Liver (tissue), 9 donors: ENCODE results near the gene FHOD1. TPM values are rescaled to one million over a fixed set of nuclear protein-coding genes. Genes with fewer than 3 reads are reported as not detected.

Experiments
- DNase-seq: peaks from one replicate; pipeline ENCODE4 v3.0.0-alpha.2; 2017; ENCODE audit warnings: low spot score
- H3K27ac ChIP-seq, 2 donors: one replicate each; pipeline ENCODE4 v1.7.0; 2013; ENCODE audit warnings: inconsistent platforms in 2 of 2, low read length in 2 of 2, control low read depth in 1 of 2, low read depth in 1 of 2, mild to moderate bottlenecking in 1 of 2
- H3K27me3 ChIP-seq, 4 donors: one replicate each; pipeline versions ENCODE4 v1.6.1 to v1.7.0; 2013; ENCODE audit warnings: low read length in 3 of 4, inconsistent platforms in 1 of 4, mild to moderate bottlenecking in 1 of 4, moderate library complexity in 1 of 4; ENCODE audit not compliant: control insufficient read depth in 4 of 4, insufficient read depth in 4 of 4
- H3K36me3 ChIP-seq, 4 donors: one replicate each; pipeline versions ENCODE4 v1.6.1 to v1.7.0; 2013; ENCODE audit warnings: low read length in 3 of 4, mild to moderate bottlenecking in 3 of 4, low read depth in 1 of 4, moderate library complexity in 1 of 4; ENCODE audit not compliant: control insufficient read depth in 4 of 4, insufficient read depth in 3 of 4
- H3K4me1 ChIP-seq, 4 donors: one replicate each; pipeline versions ENCODE4 v1.6.1 to v1.7.0; 2013; ENCODE audit warnings: low read length in 3 of 4, mild to moderate bottlenecking in 3 of 4, moderate library complexity in 1 of 4; ENCODE audit not compliant: control insufficient read depth in 4 of 4, insufficient read depth in 4 of 4
- H3K4me3 ChIP-seq, 3 donors: one replicate each; pipeline versions ENCODE4 v1.6.1 to v1.7.0; 2013; ENCODE audit warnings: low read length in 3 of 3, control low read depth in 1 of 3, low read depth in 1 of 3, mild to moderate bottlenecking in 1 of 3
- H3K9ac ChIP-seq, 2 donors: one replicate each; pipeline ENCODE4 v1.7.0; 2013; ENCODE audit warnings: low read length in 2 of 2, mild to moderate bottlenecking in 2 of 2, moderate library complexity in 2 of 2, control low read depth in 1 of 2, low read depth in 1 of 2
- H3K9me3 ChIP-seq, 4 donors: one replicate each; pipeline versions ENCODE4 v1.6.1 to v1.7.0; 2013; ENCODE audit warnings: low read length in 3 of 4; ENCODE audit not compliant: control insufficient read depth in 4 of 4
- EGR1 ChIP-seq, 2 donors: IDR thresholded peaks; 2 replicates each; pipeline ENCODE4 v1.6.1; 2016 to 2018; ENCODE audit warnings: antibody characterized with exemption in 2 of 2, low read depth in 2 of 2
- FOXA1 ChIP-seq: IDR thresholded peaks from 2 replicates; pipeline ENCODE4 v1.6.1; 2016; ENCODE audit warnings: antibody characterized with exemption
- FOXA2 ChIP-seq: IDR thresholded peaks from 2 replicates; pipeline ENCODE4 v1.6.1; 2016; ENCODE audit warnings: antibody characterized with exemption
- GABPA ChIP-seq, 2 donors: IDR thresholded peaks in 1 of 2; conservative IDR thresholded peaks in 1 of 2; 2 replicates each; pipeline ENCODE4 v1.6.1; 2016; ENCODE audit warnings: antibody characterized with exemption in 2 of 2, mild to moderate bottlenecking in 1 of 2, moderate library complexity in 1 of 2
- HNF4A ChIP-seq, 2 donors: conservative IDR thresholded peaks; 2 replicates each; pipeline ENCODE4 v1.6.1; 2016; ENCODE audit warnings: antibody characterized with exemption in 2 of 2, mild to moderate bottlenecking in 2 of 2
- HNF4G ChIP-seq: IDR thresholded peaks from 2 replicates; pipeline ENCODE4 v1.6.1; 2016; ENCODE audit warnings: antibody characterized with exemption
- JUND ChIP-seq, 2 donors: IDR thresholded peaks; 2 replicates each; pipeline ENCODE4 v1.6.1; 2016; ENCODE audit warnings: antibody characterized with exemption in 2 of 2
- NR2F2 ChIP-seq: IDR thresholded peaks from 2 replicates; pipeline ENCODE4 v1.6.1; 2016; ENCODE audit warnings: antibody characterized with exemption
- RAD21 ChIP-seq, 2 donors: IDR thresholded peaks; 2 replicates each; pipeline ENCODE4 v1.6.1; 2016; ENCODE audit warnings: antibody characterized with exemption in 2 of 2, mild to moderate bottlenecking in 2 of 2
- RXRA ChIP-seq, 2 donors: IDR thresholded peaks; 2 replicates each; pipeline ENCODE4 v1.6.1; 2017 to 2018; ENCODE audit warnings: antibody characterized with exemption in 2 of 2, mild to moderate bottlenecking in 1 of 2
- SP1 ChIP-seq: IDR thresholded peaks from 2 replicates; pipeline ENCODE4 v1.6.1; 2018; ENCODE audit warnings: antibody characterized with exemption, mild to moderate bottlenecking
- TAF1 ChIP-seq: conservative IDR thresholded peaks from 2 replicates; pipeline ENCODE4 v1.6.1; 2016; ENCODE audit warnings: antibody characterized with exemption, mild to moderate bottlenecking
- YY1 ChIP-seq: IDR thresholded peaks from 2 replicates; pipeline ENCODE4 v1.6.1; 2016; ENCODE audit warnings: antibody characterized with exemption, mild to moderate bottlenecking
- whole genome bisulfite sequencing: extraction: QIAGEN DNeasy Blood & Tissue Kit; methylation state at CpG from one replicate; pipeline ENCODE4 v1.1.7; 2013; 5-methylcytosine and 5-hydroxymethylcytosine counted together
- polyA plus RNA-seq, 2 donors: library from polyadenylated mRNA; stranded (reverse) in 1 of 2; unstranded in 1 of 2; fragments of 200-250 nt in 1 of 2; fragments of >200 nt in 1 of 2; fragmentation: Nextera tagmentation in 1 of 2; extraction: Ambion mirVana in 1 of 2; gene quantifications; one replicate each; pipeline versions ENCODE4 v1.2.1 to v1.2.3, GENCODE V29; 2013 to 2015
- total RNA-seq, 2 donors: library from RNA; depleted of rRNA; stranded (reverse); fragments of >200 nt; gene quantifications; one replicate each; pipeline ENCODE4 v1.2.3, GENCODE V29; 2014
- TF ChIP-seq, protein P1 (sequence below): IDR thresholded peaks from 2 replicates; pipeline ENCODE4 v1.6.1; 2016; ENCODE audit warnings: antibody characterized with exemption, mild to moderate bottlenecking
- TF ChIP-seq, protein P2 (sequence below): IDR thresholded peaks from 2 replicates; pipeline ENCODE4 v1.6.1; 2016; ENCODE audit warnings: antibody characterized with exemption
- TF ChIP-seq, protein P3 (sequence below): fragments of 150-350 bp; IDR thresholded peaks from 2 replicates; pipeline ENCODE4 v1.5.1; 2017; ENCODE audit warnings: improper control_type of control experiment, low read depth, low read length; ENCODE audit not compliant: missing input control
- TF ChIP-seq, protein P4 (sequence below): IDR thresholded peaks from 2 replicates; pipeline ENCODE4 v1.6.1; 2016; ENCODE audit warnings: antibody characterized with exemption
- TF ChIP-seq, protein P5 (sequence below): IDR thresholded peaks from 2 replicates; pipeline ENCODE4 v1.6.1; 2016; ENCODE audit warnings: antibody characterized with exemption
- donor health status: healthy.
- donor health status: healthy.
- donor health status: healthy.
- donor health status: healthy.
- donor health status: healthy.

Gene FHOD1
- total and polyA plus RNA-seq, 4 donors = 2.2 to 6.4 (median 4.1) TPM

DNA sequence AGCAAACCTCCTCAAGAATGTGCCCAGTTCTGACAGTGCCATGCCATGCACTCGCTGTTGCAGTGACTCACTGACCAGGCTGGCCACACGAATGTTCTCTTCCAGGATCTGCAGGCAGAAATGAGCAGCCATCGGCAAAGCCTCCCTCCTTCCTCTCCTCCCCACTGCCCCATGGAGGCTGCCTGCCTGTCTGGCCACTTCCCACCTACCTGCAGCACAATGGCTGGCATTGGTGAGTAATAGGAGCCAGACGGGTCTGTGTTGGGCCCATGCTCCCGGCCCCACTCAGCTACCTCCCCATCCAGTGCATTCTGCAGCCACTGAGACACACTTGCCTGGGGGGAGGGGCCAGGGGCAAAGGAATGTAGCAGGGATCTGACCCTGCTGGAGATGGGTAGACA is 60.7 kb downstream of the FHOD1 start:
- Histone ChIP-seq H3K4me3 (no peak overlapping the region), H3K9me3 (no peaks in the 10 kb centered on the region), H3K4me1 (peaks cover 8 to 31% (median 21%) of the 10 kb centered on the region in 4 donors), H3K27me3 (no peaks in the 10 kb centered on the region), H3K27ac (no peak overlapping the region), H3K9ac (no peak overlapping the region), H3K36me3 (no peaks in the 10 kb centered on the region)
- DNase-seq = no peak
- 60% methylated on average over 5 of the region's 5 CpGs for WGBS
- TF ChIP-seq, protein P1, sequence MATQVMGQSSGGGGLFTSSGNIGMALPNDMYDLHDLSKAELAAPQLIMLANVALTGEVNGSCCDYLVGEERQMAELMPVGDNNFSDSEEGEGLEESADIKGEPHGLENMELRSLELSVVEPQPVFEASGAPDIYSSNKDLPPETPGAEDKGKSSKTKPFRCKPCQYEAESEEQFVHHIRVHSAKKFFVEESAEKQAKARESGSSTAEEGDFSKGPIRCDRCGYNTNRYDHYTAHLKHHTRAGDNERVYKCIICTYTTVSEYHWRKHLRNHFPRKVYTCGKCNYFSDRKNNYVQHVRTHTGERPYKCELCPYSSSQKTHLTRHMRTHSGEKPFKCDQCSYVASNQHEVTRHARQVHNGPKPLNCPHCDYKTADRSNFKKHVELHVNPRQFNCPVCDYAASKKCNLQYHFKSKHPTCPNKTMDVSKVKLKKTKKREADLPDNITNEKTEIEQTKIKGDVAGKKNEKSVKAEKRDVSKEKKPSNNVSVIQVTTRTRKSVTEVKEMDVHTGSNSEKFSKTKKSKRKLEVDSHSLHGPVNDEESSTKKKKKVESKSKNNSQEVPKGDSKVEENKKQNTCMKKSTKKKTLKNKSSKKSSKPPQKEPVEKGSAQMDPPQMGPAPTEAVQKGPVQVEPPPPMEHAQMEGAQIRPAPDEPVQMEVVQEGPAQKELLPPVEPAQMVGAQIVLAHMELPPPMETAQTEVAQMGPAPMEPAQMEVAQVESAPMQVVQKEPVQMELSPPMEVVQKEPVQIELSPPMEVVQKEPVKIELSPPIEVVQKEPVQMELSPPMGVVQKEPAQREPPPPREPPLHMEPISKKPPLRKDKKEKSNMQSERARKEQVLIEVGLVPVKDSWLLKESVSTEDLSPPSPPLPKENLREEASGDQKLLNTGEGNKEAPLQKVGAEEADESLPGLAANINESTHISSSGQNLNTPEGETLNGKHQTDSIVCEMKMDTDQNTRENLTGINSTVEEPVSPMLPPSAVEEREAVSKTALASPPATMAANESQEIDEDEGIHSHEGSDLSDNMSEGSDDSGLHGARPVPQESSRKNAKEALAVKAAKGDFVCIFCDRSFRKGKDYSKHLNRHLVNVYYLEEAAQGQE = no peak
- TF ChIP-seq NR2F2 = no peak
- no peak for TF ChIP-seq FOXA1
- no peak for TF ChIP-seq HNF4G
- TF ChIP-seq HNF4A (conservative IDR thresholded peaks at IDR 0.05) = no peak
- TF ChIP-seq SP1 = no peak
- no peak for TF ChIP-seq TAF1
- TF ChIP-seq RXRA (IDR thresholded peaks at IDR 0.05) = no peak
- no peak for TF ChIP-seq RAD21 (IDR thresholded peaks at IDR 0.05)
- TF ChIP-seq GABPA (IDR thresholded peaks at IDR 0.05 in 1 of 2, conservative IDR thresholded peaks at IDR 0.05 in 1 of 2) = no peak
- TF ChIP-seq YY1 = no peak
- TF ChIP-seq, protein P2, sequence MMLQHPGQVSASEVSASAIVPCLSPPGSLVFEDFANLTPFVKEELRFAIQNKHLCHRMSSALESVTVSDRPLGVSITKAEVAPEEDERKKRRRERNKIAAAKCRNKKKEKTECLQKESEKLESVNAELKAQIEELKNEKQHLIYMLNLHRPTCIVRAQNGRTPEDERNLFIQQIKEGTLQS = no peak
- TF ChIP-seq EGR1 (IDR thresholded peaks at IDR 0.05; ENCODE audit: low read depth in 2 of 2) = no peak
- TF ChIP-seq, protein P3, sequence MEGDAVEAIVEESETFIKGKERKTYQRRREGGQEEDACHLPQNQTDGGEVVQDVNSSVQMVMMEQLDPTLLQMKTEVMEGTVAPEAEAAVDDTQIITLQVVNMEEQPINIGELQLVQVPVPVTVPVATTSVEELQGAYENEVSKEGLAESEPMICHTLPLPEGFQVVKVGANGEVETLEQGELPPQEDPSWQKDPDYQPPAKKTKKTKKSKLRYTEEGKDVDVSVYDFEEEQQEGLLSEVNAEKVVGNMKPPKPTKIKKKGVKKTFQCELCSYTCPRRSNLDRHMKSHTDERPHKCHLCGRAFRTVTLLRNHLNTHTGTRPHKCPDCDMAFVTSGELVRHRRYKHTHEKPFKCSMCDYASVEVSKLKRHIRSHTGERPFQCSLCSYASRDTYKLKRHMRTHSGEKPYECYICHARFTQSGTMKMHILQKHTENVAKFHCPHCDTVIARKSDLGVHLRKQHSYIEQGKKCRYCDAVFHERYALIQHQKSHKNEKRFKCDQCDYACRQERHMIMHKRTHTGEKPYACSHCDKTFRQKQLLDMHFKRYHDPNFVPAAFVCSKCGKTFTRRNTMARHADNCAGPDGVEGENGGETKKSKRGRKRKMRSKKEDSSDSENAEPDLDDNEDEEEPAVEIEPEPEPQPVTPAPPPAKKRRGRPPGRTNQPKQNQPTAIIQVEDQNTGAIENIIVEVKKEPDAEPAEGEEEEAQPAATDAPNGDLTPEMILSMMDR = no peak
- no peak for TF ChIP-seq FOXA2
- TF ChIP-seq, protein P4, sequence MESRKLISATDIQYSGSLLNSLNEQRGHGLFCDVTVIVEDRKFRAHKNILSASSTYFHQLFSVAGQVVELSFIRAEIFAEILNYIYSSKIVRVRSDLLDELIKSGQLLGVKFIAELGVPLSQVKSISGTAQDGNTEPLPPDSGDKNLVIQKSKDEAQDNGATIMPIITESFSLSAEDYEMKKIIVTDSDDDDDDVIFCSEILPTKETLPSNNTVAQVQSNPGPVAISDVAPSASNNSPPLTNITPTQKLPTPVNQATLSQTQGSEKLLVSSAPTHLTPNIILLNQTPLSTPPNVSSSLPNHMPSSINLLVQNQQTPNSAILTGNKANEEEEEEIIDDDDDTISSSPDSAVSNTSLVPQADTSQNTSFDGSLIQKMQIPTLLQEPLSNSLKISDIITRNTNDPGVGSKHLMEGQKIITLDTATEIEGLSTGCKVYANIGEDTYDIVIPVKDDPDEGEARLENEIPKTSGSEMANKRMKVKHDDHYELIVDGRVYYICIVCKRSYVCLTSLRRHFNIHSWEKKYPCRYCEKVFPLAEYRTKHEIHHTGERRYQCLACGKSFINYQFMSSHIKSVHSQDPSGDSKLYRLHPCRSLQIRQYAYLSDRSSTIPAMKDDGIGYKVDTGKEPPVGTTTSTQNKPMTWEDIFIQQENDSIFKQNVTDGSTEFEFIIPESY = no peak
- TF ChIP-seq JUND (IDR thresholded peaks at IDR 0.05) = no peak
- TF ChIP-seq, protein P5, sequence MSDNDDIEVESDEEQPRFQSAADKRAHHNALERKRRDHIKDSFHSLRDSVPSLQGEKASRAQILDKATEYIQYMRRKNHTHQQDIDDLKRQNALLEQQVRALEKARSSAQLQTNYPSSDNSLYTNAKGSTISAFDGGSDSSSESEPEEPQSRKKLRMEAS = no peak
